SIG-M5 treated with dmso at 0.1 percent for 504 hours (cell line): Measurements from ENCODE around the gene LRRIQ4.

Experiments
- DNase-seq: peaks from one replicate; lab custom pipeline; 2025; ENCODE audit not compliant: unreplicated experiment; lab: John Stamatoyannopoulos, UW

The LRRIQ4 gene

DNA sequence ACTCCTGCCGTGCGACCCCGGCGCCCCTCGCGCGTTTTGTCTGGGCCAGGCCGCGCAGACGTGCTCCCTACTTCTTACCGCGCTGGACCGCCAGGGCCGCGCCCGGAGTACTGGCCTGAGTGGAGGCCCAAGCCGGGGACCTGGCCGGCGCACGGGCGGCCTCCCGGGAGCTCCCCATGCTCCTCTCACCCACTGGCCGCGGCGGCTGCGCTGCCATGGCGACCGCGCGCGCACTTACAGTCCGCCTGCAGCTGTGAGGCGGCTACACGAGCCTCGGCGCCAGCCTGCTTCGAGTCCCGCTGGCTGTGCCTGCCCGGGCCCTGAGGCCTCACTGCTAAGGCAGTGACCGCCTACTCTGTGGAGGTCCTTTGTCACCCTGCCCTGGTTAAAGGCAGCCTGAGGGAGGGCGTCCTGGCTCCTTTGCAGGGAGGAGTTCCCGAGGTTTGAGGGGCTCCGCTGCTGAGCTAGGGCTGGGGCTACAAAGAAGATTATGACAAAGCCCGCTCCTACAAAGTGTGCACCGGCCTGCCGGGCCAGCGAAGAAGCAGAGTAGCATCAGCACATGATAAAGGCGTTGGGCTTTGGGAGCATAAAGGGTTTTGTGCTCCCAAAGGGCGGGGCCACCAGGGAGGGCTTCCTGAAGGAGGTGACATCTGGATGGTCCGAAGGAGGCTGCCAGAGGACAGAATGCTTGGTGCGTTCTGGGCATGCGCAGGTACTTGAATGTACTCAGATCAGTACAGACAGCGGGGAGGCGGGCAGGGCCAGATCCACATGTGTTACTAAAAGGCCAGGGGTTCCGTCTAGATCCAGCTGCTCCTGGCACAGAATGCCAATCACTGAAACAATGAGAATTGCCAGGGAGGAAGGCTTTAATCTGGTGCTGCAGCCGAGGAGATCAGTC, at the start of gene LRRIQ4, which contains the start of gene LRRC34:
TSS of gene LRRIQ4 (plus strand) at position 539 of the 904 bp plus-strand sequence. CDS start 9,052 bp downstream, outside the sequence.
TSS of gene LRRC34 (minus strand) at position 573 of the 904 bp plus-strand sequence. CDS start at position 217, 356 bp downstream.
- peak; percentile 91 for DNase-seq

DNA sequence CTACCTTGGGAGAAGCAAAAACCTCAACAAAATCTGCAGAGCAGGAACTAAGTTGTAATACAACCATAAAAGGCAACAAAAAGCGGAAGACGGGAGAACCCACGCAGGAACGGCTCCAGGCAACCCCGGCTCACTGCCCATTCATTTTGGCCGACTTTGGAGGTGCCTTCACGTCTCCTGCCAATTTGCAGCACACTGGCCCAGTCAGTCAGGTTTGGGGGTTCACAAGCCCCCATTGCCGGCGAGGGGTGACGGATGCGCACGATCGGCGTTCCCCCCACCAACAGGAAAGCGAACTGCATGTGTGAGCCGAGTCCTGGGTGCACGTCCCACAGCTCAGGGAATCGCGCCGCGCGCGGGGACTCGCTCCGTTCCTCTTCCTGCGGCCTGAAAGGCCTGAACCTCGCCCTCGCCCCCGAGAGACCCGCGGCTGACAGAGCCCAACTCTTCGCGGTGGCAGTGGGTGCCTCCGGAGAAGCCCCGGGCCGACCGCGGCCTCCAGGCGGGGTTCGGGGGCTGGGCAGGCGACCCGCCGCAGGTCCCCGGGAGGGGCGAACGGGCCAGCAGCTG, 48.3 kb upstream of the LRRIQ4 start:
- peak; percentile 82 for DNase-seq

DNA sequence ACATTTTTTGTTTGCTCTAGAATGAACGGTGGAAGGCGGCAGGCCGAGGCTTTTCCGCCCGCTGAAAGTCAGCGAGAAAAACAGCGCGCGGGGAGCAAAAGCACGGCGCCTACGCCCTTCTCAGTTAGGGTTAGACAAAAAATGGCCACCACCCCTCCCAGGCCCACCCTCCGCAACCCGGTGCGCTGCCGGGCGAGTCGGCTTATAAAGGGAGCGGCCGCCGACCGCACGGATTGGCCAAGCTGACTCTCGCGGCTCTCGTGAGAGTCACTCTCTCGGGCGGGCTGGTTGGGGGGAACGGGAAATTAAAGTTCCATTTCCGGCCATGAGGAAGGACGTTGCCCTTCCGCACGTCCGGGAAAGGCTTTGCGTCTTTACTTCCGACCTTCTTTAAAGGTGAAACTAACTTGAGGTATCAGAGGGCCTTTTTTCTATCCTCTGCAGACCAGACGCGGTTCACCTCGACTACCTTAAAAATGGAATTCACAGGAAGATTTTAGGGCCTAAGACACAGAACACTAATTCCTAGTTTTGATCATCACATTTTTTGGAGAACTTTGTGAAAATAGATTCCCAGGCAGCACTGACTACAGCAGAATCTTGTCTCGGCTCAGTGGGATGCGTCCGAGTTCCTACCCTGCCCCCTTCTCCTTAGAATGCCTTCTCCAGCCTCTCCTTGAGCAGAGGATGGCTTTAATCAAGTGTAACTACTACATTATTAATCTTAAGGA, 47.6 kb upstream of the LRRIQ4 start, which contains the start of gene TERC:
TSS of gene TERC (minus strand) at position 179 of the 731 bp plus-strand sequence.
- DNase-seq, result peak; percentile 68

- peak; percentile 62 for DNase-seq
These were observed 43.1 kb upstream of the LRRIQ4 start, which contains the start of gene ACTRT3 for GRCh38 chr3:169769287-169770181. TSS of gene ACTRT3 (minus strand) at chr3:169769561. CDS start at chr3:169769520, 41 bp downstream.

DNA sequence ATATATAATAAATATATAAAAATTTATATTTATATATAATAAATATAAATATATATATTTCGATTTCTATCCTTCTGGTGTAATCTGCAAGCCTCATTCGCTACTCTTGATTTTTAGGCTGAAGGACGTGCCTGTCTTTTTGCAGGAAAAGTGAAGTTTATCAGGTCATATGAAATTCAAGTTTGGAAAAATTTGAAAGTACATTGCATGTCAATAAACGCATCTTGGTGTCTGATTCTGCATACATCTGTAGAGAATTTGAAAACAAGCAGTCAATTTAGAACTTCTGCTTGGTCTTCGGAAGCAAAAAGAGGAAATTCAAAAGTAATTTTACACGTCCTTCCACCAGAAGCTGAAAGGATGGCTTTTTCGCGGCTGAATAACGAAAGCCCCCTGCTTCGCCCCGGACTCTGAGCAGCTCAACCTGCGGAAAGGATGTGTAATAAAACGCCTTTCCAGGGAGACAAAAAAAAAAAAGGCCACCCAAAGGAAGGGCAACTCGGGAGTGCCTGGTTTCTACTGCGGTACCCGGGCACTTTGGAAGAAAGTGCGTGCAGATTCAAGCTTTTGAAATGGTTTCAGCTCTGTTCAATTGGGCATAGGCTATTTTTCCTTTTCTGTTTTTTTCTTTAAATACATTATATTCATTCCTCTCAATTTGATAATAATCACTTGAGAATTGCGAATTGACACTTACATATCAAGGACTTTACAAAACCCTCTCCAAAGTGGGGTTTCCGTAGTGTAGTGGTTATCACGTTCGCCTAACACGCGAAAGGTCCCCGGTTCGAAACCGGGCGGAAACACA, 41.0 kb upstream of the LRRIQ4 start:
- peak; percentile 91 for DNase-seq

GRCh38 chr3:169772305-169772896, 40.3 kb upstream of the LRRIQ4 start:
- peak; percentile 85 for DNase-seq

GRCh38 chr3:169772897-169773816, 39.5 kb upstream of the LRRIQ4 start, which contains the start of gene MYNN:
TSS of gene MYNN (plus strand) at chr3:169773396. CDS start at chr3:169774296, 900 bp downstream.
- peak; percentile 90 for DNase-seq

DNA sequence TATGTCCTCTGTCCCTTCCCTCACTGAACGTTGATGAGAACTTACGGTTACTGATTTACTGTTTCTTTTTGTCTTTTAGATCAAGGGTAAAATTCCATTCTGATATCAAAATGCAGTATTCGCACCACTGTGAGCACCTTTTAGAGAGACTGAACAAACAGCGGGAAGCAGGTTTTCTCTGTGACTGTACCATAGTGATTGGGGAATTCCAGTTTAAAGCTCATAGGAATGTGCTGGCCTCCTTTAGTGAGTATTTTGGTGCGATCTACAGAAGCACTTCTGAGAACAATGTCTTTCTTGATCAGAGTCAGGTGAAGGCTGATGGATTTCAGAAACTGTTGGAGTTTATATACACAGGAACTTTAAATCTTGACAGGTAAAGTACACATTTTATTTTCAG, 38.5 kb upstream of the LRRIQ4 start:
- DNase-seq, result no peak

- no peak for DNase-seq
These were observed 34.8 kb upstream of the LRRIQ4 start for GRCh38 chr3:169777822-169778221.

- no peak for DNase-seq
These were observed 31.9 kb upstream of the LRRIQ4 start for GRCh38 chr3:169780742-169781141.

DNA sequence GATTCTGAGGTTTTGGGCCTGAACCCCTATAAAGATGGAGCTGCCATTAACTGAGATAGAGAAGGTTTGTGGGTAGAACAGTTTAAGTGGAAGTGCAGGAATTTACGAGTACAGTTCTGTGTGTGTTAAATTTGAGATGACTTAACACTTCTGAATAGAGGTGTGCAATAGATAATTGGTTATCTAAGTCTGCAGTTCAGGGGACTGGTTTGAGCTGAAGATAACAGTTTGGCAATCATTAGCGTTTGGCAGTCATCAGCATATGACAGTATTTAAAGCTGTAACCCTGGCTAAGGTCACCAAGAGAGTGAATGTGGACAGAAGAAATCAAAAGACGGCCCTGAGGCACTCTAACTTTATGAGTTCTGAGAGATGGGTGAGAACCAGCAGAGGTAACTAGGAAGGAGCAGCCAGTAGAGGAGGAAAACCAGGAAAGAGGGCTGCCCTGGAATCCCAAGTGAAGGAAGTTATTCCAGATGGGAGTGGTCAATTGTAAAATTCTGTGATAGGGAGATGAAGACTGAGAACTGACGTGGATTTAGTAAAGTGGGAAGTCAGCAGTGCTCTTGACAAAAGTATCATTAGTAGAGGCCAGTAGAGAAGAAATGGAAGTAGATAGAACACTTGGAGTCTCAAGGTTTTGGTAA, 31.3 kb upstream of the LRRIQ4 start:
- DNase-seq, result no peak

DNA sequence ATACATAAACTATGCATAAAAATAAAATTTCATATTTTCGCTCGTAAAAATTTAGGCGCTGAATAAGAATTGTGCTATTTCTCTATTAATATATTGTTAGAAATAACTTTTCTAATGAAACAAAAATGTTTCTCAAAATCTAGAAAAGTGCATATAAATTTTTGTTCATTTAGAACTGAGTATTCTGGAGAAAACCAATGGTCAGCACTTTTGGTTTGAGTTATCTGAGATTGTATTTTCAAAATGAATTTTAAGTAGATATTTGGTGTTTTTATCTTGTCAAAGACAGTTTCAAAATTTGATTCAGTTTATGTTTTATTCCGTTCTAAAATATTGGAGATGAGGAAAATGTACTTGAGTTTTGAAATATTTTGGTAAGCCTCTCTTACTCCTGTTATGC, 25.6 kb upstream of the LRRIQ4 start:
- DNase-seq, result no peak

DNA sequence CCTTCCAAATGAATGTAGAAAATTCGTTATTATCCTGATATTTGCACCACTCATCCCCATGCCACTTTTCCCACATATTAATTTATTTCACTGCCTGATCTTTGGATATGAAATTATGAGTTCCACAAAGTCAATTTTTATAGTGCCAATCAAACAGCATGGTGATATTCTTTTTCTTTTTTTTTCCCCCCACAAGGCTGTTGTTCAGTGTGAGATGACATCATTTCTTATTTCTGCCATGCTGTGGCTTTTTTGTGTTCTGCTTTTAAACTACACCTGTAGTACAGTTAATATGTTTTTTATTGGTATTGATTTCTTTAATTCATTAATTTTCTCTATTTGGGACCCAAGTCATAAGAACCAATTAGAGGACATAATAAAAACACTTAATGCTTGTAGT, 24.9 kb upstream of the LRRIQ4 start:
- DNase-seq, result no peak

- no peak for DNase-seq
These were observed 22.5 kb upstream of the LRRIQ4 start for GRCh38 chr3:169790219-169790618.

DNA sequence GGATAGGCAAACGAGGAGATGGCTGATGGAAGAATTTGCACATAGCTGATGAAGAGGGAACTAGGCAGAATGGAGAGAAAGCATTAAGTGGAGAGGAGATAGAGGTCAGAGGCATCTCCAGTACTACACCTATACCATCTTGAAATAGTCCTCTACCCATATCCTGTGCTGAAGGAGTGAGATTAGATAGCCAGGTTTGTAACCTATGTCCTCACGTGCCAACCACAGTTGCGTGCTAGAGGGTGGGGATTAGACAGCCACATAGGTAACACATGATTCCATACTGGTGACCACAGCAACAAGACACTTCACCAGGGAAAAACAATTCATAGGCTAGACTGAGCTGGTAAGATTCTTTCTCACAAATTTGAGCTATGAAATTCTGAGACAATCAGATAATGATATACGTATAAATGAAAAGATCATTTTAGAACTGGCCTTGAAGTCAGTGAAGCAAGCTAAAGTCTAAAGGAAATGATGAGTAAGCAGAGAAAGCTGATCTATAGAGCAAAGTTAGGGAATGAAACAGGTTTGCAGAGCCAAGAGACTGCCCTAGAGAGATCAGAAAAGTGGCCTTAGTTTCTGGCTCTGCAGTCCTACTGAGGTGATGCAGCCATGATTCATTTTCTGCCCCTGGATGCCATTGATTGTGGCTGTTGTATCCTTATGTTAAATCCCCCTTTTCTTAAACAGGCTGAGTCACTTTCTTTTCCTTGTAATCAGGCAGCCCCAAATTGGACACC, 21.8 kb upstream of the LRRIQ4 start:
- no peak for DNase-seq

- no peak for DNase-seq
These were observed 20.3 kb upstream of the LRRIQ4 start for GRCh38 chr3:169792359-169792758.

DNA sequence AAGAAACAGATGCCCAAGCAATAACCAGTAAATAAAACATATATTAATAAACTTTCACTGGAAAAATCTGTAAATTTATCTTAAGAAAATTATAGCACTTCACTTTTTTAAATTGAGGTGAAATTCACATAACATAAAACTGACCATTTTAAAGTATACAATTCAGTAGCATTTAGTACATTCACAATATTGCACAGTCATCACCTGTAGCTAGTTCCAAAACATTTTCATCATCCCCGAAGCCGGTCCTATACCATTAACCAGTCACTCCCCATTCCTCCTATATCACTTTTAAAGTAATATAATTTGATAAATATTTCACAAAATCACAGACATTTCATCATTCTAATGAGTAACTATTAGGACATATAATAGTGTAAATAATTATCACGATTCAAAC, 8.0 kb upstream of the LRRIQ4 start:
- DNase-seq, result no peak
